Body of pancreas (tissue), 4 donors: Measurements from ENCODE around the gene ROBO2. TPM values are rescaled to one million over a fixed set of nuclear protein-coding genes. Genes with fewer than 3 reads are reported as not detected.

ENCODE experiments used
- ATAC-seq: fragments of 150-250 bp; one replicate; pipeline ENCODE4 v1.9.1; 2016
- DNase-seq, 4 donors: peaks; one replicate each; pipeline ENCODE4 v3.0.0-alpha.2; 2019
- H3K27ac ChIP-seq, 4 donors: fragments of 200-600 bp; sonication (generic); 1 replicate in 3 of 4; 2 replicates in 1 of 4; pipeline versions ENCODE4 v1.5.1 to v1.6.1; 2016 to 2019; ENCODE audit warnings: mild to moderate bottlenecking in 1 of 4, mixed read lengths in 1 of 4, moderate library complexity in 1 of 4
- H3K27me3 ChIP-seq, 2 donors: fragments of 200-600 bp; sonication (generic); one replicate each; pipeline ENCODE4 v1.6.0; 2016; ENCODE audit warnings: mild to moderate bottlenecking in 1 of 2
- H3K36me3 ChIP-seq, 2 donors: fragments of 200-600 bp; sonication (generic); replicated peaks in 1 of 2; 2 replicates each; pipeline ENCODE4 v1.5.1; 2016; ENCODE audit warnings: low read depth in 2 of 2; ENCODE audit not compliant: insufficient read depth in 1 of 2
- H3K4me1 ChIP-seq: fragments of 200-600 bp; sonication (generic); one replicate; pipeline ENCODE4 v1.6.0; 2016
- H3K4me3 ChIP-seq, 2 donors: fragments of 200-600 bp; sonication (generic); 1 replicate in 1 of 2; 2 replicates in 1 of 2; pipeline ENCODE4 v1.5.1; 2016 to 2019
- H3K9me3 ChIP-seq, 3 donors: fragments of 200-600 bp; sonication (generic); 1 replicate in 2 of 3; 2 replicates in 1 of 3; pipeline ENCODE4 v1.5.1; 2016
- POLR2A ChIP-seq, 3 donors: fragments of 450-650 bp; IDR thresholded peaks; one replicate each; pipeline ENCODE4 v1.6.1; 2016; ENCODE audit warnings: antibody characterized with exemption in 3 of 3, mild to moderate bottlenecking in 2 of 3
- WGBS, 2 donors: methylation state at CpG; one replicate each; pipeline ENCODE4 v1.1.5; 2017; 5-methylcytosine and 5-hydroxymethylcytosine counted together
- intact Hi-C: fragments of 100-400 bp; cut with DNase I; formaldehyde crosslinking; loops from one replicate; pipeline ENCODE4 v1.15.1; 2023
- total RNA-seq, 2 donors: library from RNA; depleted of rRNA; stranded (reverse); fragments of >200 nt; gene quantifications; one replicate each; pipeline ENCODE4 v1.1.0, GENCODE V29; 2016
- TF ChIP-seq, protein P1 (sequence below), 7 experiments: fragments of 450-650 bp in 4 of 7; fragments of 200-600 bp in 3 of 7; sonication (generic) in 3 of 7; IDR thresholded peaks; one replicate each; pipeline ENCODE4 v1.5.1; 2016 to 2019; ENCODE audit warnings: antibody characterized with exemption in 7 of 7

Gene ROBO2
- total RNA-seq, 2 donors from 2014 or later = 1.3 to 3.0 TPM

DNA sequence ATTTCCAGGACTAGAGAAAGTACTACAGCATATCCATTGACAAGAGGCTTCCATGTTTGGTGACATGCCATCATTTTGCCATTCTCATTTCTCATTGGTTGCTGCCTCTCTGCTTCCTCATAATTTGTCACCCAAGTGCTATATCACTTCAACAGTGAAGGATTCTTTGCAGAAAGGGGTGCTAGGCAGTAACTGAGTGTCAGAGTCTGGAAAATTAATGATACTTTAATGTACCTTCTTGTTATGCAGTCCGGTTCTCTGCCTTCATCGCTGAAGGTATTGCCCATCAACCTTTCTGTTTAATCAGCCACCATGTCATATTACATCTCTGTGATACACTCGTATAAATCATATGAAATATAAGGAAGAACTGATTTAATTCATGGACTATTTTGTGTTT, 550.3 kb downstream of the ROBO2 start:
- no peaks in the 10 kb centered on the region for H3K4me1 ChIP-seq
- no peak overlapping the region for H3K27ac ChIP-seq
- DNase-seq (no peak), ATAC-seq (no peak)
- intact Hi-C loops = no loop called here
- H3K4me3 ChIP-seq = no peak overlapping the region
- H3K27me3 ChIP-seq = no peaks in the 10 kb centered on the region
- TF ChIP-seq, protein P1, sequence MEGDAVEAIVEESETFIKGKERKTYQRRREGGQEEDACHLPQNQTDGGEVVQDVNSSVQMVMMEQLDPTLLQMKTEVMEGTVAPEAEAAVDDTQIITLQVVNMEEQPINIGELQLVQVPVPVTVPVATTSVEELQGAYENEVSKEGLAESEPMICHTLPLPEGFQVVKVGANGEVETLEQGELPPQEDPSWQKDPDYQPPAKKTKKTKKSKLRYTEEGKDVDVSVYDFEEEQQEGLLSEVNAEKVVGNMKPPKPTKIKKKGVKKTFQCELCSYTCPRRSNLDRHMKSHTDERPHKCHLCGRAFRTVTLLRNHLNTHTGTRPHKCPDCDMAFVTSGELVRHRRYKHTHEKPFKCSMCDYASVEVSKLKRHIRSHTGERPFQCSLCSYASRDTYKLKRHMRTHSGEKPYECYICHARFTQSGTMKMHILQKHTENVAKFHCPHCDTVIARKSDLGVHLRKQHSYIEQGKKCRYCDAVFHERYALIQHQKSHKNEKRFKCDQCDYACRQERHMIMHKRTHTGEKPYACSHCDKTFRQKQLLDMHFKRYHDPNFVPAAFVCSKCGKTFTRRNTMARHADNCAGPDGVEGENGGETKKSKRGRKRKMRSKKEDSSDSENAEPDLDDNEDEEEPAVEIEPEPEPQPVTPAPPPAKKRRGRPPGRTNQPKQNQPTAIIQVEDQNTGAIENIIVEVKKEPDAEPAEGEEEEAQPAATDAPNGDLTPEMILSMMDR (IDR thresholded peaks at IDR 0.05) = no peak
- no peak for TF ChIP-seq POLR2A (IDR thresholded peaks at IDR 0.05)
- H3K9me3 ChIP-seq = no peaks in the 10 kb centered on the region
- 63 to 65% methylated on average over 3 of the region's 3 CpGs for WGBS, 2 donors
- H3K36me3 ChIP-seq = no peaks in the 10 kb centered on the region

DNA sequence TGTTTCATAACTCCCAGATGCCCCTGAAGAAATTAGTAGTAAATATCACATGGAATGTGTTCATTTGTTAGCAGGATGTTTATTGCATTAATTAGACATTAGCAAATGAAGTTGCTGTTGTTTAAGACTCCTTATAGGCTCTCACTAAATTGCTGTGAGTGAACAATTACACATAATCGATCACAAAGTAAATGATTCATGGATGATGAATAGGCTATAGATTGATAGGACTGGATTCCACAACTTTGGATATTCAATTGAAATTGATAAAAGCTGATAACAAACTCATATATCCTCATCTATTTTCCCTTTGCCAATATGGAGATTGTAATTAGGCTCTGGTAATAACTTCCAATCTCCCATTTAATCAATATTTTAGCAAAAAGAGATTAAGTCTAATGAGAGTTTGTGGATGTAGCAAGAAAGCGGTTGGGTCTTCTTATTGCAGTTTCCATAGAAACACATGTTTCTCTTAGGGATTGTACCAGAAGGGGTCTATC, 555.5 kb downstream of the ROBO2 start:
- no peak overlapping the region for H3K4me3 ChIP-seq
- no peaks in the 10 kb centered on the region for H3K4me1 ChIP-seq
- H3K9me3 ChIP-seq = no peaks in the 10 kb centered on the region
- TF ChIP-seq, protein P1 (IDR thresholded peaks at IDR 0.05) = no peak
- no peak for TF ChIP-seq POLR2A (IDR thresholded peaks at IDR 0.05)
- ATAC-seq = no peak
- WGBS, 2 donors = 57 to 70% methylated on average over 2 of the region's 2 CpGs
- H3K27ac ChIP-seq = no peak overlapping the region
- no peak for DNase-seq
- H3K36me3 ChIP-seq = no peaks in the 10 kb centered on the region
- no peaks in the 10 kb centered on the region for H3K27me3 ChIP-seq
- intact Hi-C loops = no loop called here

DNA sequence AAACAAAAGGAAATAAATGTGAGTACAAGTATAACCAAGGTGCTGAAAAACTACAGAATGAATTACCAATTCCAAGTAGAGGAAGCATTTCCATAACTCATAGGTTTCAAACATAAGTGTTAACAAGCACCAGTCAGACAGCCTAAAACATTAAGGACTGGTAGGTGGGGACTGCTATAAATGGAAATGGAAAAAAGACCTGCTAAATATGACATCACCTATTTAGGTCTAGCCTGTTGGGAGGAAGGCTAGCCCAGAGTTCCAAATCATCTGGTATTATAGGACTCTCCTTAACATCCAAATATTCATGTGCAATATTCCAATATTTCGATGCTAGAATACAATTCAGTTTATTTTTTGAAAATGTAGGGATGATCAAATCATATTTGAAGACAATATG, 560.0 kb downstream of the ROBO2 start:
- TF ChIP-seq POLR2A (IDR thresholded peaks at IDR 0.05) = no peak
- TF ChIP-seq, protein P1 (IDR thresholded peaks at IDR 0.05) = no peak
- no peaks in the 10 kb centered on the region for H3K27me3 ChIP-seq

DNA sequence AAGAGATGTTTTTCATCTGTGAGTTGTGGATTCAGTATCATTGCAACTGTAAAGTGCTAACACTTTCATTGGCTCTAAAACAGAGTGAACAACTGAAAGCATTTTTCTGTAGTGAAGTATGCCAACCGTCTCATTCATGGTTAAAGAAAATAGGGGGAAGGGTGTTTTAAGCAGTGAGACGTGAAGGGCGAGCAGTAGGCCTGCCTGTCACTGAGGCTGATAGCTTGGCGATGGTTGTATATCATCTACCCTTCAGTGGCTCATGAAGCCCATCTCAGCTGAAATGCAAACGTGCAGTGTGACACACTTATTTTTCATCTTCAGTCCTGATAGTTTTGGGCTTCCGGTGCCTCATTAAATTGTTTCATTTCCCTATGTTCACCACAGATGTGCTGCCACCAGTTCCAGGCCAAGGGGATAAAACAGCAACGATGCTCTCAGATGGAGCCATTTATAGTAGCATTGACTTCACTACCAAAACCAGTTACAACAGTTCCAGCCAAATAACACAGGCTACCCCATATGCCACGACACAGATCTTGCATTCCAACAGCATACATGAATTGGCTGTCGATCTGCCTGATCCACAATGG, 562.0 kb downstream of the ROBO2 start:
- Histone ChIP-seq H3K4me3 (no peak overlapping the region), H3K36me3 (no peaks in the 10 kb centered on the region), H3K4me1 (no peaks in the 10 kb centered on the region), H3K9me3 (no peaks in the 10 kb centered on the region), H3K27ac (no peak overlapping the region), H3K27me3 (no peaks in the 10 kb centered on the region)
- no peak for TF ChIP-seq POLR2A (IDR thresholded peaks at IDR 0.05)
- TF ChIP-seq, protein P1 (IDR thresholded peaks at IDR 0.05) = no peak
- intact Hi-C loops = no loop called here
- DNase-seq (no peak), ATAC-seq (no peak)
- 70 to 73% methylated on average over 9 of the region's 9 CpGs for WGBS, 2 donors

More for the DNA sequence above, 560.0 kb downstream of the ROBO2 start:
- Histone ChIP-seq H3K4me3 (no peak overlapping the region), H3K9me3 (no peaks in the 10 kb centered on the region), H3K27ac (no peak overlapping the region), H3K4me1 (no peaks in the 10 kb centered on the region), H3K36me3 (no peaks in the 10 kb centered on the region)
- no peak for DNase-seq
- 51 to 58% methylated on average over 1 of the region's 1 CpG for WGBS, 2 donors
- no peak for ATAC-seq
- intact Hi-C loops = no loop called here

DNA sequence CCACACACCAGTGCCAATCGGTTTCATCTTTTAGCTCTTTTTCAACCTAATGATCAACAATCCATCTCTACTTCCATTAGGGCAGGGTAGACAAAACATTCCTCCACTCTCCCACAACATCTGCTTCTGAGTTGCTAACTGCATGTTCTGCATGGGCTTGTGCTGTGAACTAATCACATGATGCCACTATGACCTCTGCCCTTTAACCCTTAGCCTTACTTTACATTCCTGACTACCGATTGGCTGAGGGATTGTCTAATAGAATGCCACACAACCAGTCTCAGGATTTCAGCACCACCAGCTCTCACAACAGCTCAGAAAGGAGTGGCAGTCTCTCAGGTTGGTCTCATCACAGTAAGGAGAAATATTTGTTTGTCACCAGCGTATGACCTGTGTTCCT, 562.8 kb downstream of the ROBO2 start:
- no peak for DNase-seq
- Histone ChIP-seq H3K4me1 (no peaks in the 10 kb centered on the region), H3K9me3 (no peaks in the 10 kb centered on the region), H3K36me3 (no peaks in the 10 kb centered on the region), H3K27me3 (no peaks in the 10 kb centered on the region), H3K4me3 (no peak overlapping the region), H3K27ac (no peak overlapping the region)
- 73 to 74% methylated on average over 3 of the region's 3 CpGs for WGBS, 2 donors
- intact Hi-C loops = no loop called here
- no peak for ATAC-seq
- TF ChIP-seq, protein P1 (IDR thresholded peaks at IDR 0.05) = no peak
